Activated CD8-positive, alpha-beta memory T cell treated with anti-CD3 and anti-CD28 coated beads, Interleukin-2, amount 50 U/mL, for 24 hours (primary cell): ENCODE results near the gene PDE8B.

Experiments
- DNase-seq: peaks from one replicate; pipeline ENCODE4 v3.0.0-alpha.2; 2020; ENCODE audit errors: extremely low read depth

PDE8B gene

GRCh38 chr5:77319117-77319804 lies 108.8 kb downstream of the PDE8B start:
- no peak for DNase-seq

GRCh38 chr5:77321793-77322394 lies 111.4 kb downstream of the PDE8B start:
- DNase-seq: no peak

- DNase-seq: no peak
Measured at GRCh38 chr5:77322406-77322805, 111.9 kb downstream of the PDE8B start.

- DNase-seq: no peak
Measured at GRCh38 chr5:77325921-77326541, 115.6 kb downstream of the PDE8B start.

- no peak for DNase-seq
Measured at GRCh38 chr5:77326986-77327734, 116.7 kb downstream of the PDE8B start.

GRCh38 chr5:77328930-77329647 lies 118.6 kb downstream of the PDE8B start:
- no peak for DNase-seq

- DNase-seq: no peak
Measured at GRCh38 chr5:77329664-77330430, 119.4 kb downstream of the PDE8B start.

- no peak for DNase-seq
Measured at GRCh38 chr5:77333036-77333435, 122.6 kb downstream of the PDE8B start.

GRCh38 chr5:77333451-77334123 lies 123.1 kb downstream of the PDE8B start:
- DNase-seq: no peak

GRCh38 chr5:77337246-77337645 lies 126.8 kb downstream of the PDE8B start:
- no peak for DNase-seq

- no peak for DNase-seq
Measured at GRCh38 chr5:77337686-77338085, 127.2 kb downstream of the PDE8B start.

GRCh38 chr5:77339337-77339890 lies 128.9 kb downstream of the PDE8B start:
- no peak for DNase-seq

- no peak for DNase-seq
Measured at GRCh38 chr5:77343165-77343564, 132.7 kb downstream of the PDE8B start.

GRCh38 chr5:77347435-77348098 lies 137.1 kb downstream of the PDE8B start:
- DNase-seq: no peak

GRCh38 chr5:77353251-77353650 lies 142.8 kb downstream of the PDE8B start:
- DNase-seq: no peak

GRCh38 chr5:77354454-77354853 lies 144.0 kb downstream of the PDE8B start:
- DNase-seq: no peak

GRCh38 chr5:77355080-77355479 lies 144.6 kb downstream of the PDE8B start:
- DNase-seq: no peak

GRCh38 chr5:77355751-77356150 lies 145.3 kb downstream of the PDE8B start:
- no peak for DNase-seq

GRCh38 chr5:77356740-77357139 lies 146.3 kb downstream of the PDE8B start:
- no peak for DNase-seq
